Trophoblast cell (in vitro differentiated cells and primary cell): ENCODE measurements around the gene IFT27.
A peak's percentile ranks its signal among the peaks of the same experiment; 100 is the strongest.

Experiments
- DNase-seq, 2 donors: peaks; one replicate each; pipeline ENCODE4 v3.0.0-alpha.2; 2016
- H2AFZ ChIP-seq: 2 replicates; pipeline ENCODE4 v1.6.1; 2013; ENCODE audit warnings: low read length, moderate library complexity, mild to moderate bottlenecking; ENCODE audit not compliant: insufficient read depth, poor library complexity
- H2AK5ac ChIP-seq: 2 replicates; pipeline ENCODE4 v1.6.1; 2013; ENCODE audit warnings: mild to moderate bottlenecking, low read length
- H2BK120ac ChIP-seq: 2 replicates; pipeline ENCODE4 v1.6.1; 2013; ENCODE audit warnings: low read length, mild to moderate bottlenecking, moderate library complexity; ENCODE audit not compliant: insufficient read depth, poor library complexity
- H2BK12ac ChIP-seq: 2 replicates; pipeline ENCODE4 v1.6.1; 2013; ENCODE audit warnings: mild to moderate bottlenecking, low read length, moderate library complexity
- H2BK5ac ChIP-seq: 2 replicates; pipeline ENCODE4 v1.6.1; 2013; ENCODE audit warnings: low read length, low read depth, moderate library complexity, mild to moderate bottlenecking; ENCODE audit not compliant: poor library complexity
- H3K14ac ChIP-seq: 2 replicates; pipeline ENCODE4 v1.6.1; 2013; ENCODE audit warnings: mild to moderate bottlenecking, low read length
- H3K18ac ChIP-seq: 2 replicates; pipeline ENCODE4 v1.6.1; 2013; ENCODE audit warnings: mild to moderate bottlenecking, low read length
- H3K23ac ChIP-seq: 2 replicates; pipeline ENCODE4 v1.6.1; 2013; ENCODE audit warnings: low read length
- H3K27ac ChIP-seq: 2 replicates; pipeline ENCODE4 v1.5.1; 2013; ENCODE audit warnings: low read depth, mild to moderate bottlenecking, inconsistent platforms, low read length, moderate library complexity
- H3K27me3 ChIP-seq: 2 replicates; pipeline ENCODE4 v1.6.1; 2013; ENCODE audit warnings: inconsistent platforms, mild to moderate bottlenecking, low read length, moderate library complexity; ENCODE audit not compliant: insufficient read depth
- H3K36me3 ChIP-seq, 2 experiments: 1 replicate in 1 of 2; 2 replicates in 1 of 2; pipeline ENCODE4 v1.6.1; 2013; ENCODE audit warnings: low read length in 2 of 2, mild to moderate bottlenecking in 2 of 2, moderate library complexity in 1 of 2; ENCODE audit not compliant: insufficient read depth in 2 of 2, control insufficient read depth in 1 of 2
- H3K4ac ChIP-seq: 2 replicates; pipeline ENCODE4 v1.6.1; 2013; ENCODE audit warnings: low read depth, mild to moderate bottlenecking, low read length, moderate library complexity
- H3K4me1 ChIP-seq, 2 experiments: 1 replicate in 1 of 2; 2 replicates in 1 of 2; pipeline ENCODE4 v1.6.1; 2013; ENCODE audit warnings: low read length in 2 of 2, mild to moderate bottlenecking in 2 of 2, moderate library complexity in 1 of 2; ENCODE audit not compliant: insufficient read depth in 2 of 2, control insufficient read depth in 1 of 2
- H3K4me2 ChIP-seq: 2 replicates; pipeline ENCODE4 v1.6.1; 2013; ENCODE audit warnings: inconsistent platforms, mild to moderate bottlenecking, low read length, moderate library complexity
- H3K4me3 ChIP-seq: 2 replicates; pipeline ENCODE4 v1.5.1; 2013; ENCODE audit warnings: mild to moderate bottlenecking, low read depth, low read length, inconsistent platforms
- H3K79me1 ChIP-seq: one replicate; pipeline ENCODE4 v1.6.1; 2013; ENCODE audit warnings: low read length
- H3K79me2 ChIP-seq: 2 replicates; pipeline ENCODE4 v1.6.1; 2013; ENCODE audit warnings: low read length, mild to moderate bottlenecking; ENCODE audit not compliant: control insufficient read depth, insufficient read depth, poor library complexity
- H3K9ac ChIP-seq: 2 replicates; pipeline ENCODE4 v1.6.1; 2013; ENCODE audit warnings: mild to moderate bottlenecking, low read length
- H3K9me3 ChIP-seq: 2 replicates; pipeline ENCODE4 v1.6.1; 2013; ENCODE audit warnings: low read depth, mild to moderate bottlenecking, control low read depth, inconsistent platforms, low read length; ENCODE audit not compliant: insufficient read depth
- H4K12ac ChIP-seq: 2 replicates; pipeline ENCODE4 v1.6.1; 2013; ENCODE audit warnings: low read depth, mild to moderate bottlenecking, low read length, moderate library complexity
- H4K8ac ChIP-seq: 2 replicates; pipeline ENCODE4 v1.6.1; 2013; ENCODE audit warnings: low read depth, mild to moderate bottlenecking, low read length, moderate library complexity
- H4K91ac ChIP-seq: one replicate; pipeline ENCODE4 v1.6.1; 2013; ENCODE audit warnings: low read depth, mild to moderate bottlenecking, low read length, moderate library complexity
- WGBS: extraction: QIAGEN DNeasy Blood & Tissue Kit; methylation state at CpG from one replicate; pipeline ENCODE4 v1.1.7; 2013; ENCODE audit warnings: missing lambda C conversion rate; ENCODE audit not compliant: insufficient read length, insufficient coverage; ENCODE audit errors: extremely low coverage; 5-methylcytosine and 5-hydroxymethylcytosine counted together

The IFT27 gene

DNA sequence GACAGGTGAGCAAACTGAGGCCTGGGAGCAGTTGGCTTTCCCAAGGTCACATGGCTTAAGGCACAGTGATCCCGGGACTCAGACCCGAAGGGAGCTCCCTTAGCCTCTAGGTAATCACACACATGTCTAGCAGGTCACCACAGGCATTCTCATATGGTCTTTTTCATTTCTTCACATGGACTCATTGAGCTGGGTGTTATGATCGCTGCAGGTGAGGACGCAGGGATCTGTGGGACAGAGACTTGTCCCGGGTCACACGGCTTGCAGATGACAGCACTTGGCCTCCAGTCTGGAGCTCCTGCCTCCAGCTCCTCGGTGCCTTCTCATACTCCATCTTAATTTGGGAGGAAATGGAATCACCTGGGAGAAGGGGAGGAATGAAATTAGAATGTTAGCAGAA, 48.8 kb downstream of the IFT27 start:
- Histone ChIP-seq H2BK120ac (no peak overlapping the region), H3K23ac (no peak overlapping the region), H3K4ac (no peak overlapping the region), H3K14ac (no peak overlapping the region), H3K18ac (no peak overlapping the region), H2BK12ac (no peak overlapping the region), H4K91ac (no peak overlapping the region), H3K4me1 (no peaks in the 10 kb centered on the region), H3K4me3 (no peak overlapping the region), H3K36me3 (no peaks in the 10 kb centered on the region), H3K4me2 (no peak overlapping the region), H3K79me1 (no peaks in the 10 kb centered on the region), H4K8ac (no peak overlapping the region), H2BK5ac (no peak overlapping the region), H3K9ac (no peak overlapping the region), H3K9me3 (peaks cover 3% of the 10 kb centered on the region), H2AFZ (no peak overlapping the region), H2AK5ac (no peak overlapping the region), H3K27ac (no peak overlapping the region), H4K12ac (no peak overlapping the region), H3K79me2 (no peaks in the 10 kb centered on the region), H3K27me3 (no peaks in the 10 kb centered on the region)
- no CpG with 5 or more reads among the region's 7 CpGs for WGBS
- no peak for DNase-seq

DNA sequence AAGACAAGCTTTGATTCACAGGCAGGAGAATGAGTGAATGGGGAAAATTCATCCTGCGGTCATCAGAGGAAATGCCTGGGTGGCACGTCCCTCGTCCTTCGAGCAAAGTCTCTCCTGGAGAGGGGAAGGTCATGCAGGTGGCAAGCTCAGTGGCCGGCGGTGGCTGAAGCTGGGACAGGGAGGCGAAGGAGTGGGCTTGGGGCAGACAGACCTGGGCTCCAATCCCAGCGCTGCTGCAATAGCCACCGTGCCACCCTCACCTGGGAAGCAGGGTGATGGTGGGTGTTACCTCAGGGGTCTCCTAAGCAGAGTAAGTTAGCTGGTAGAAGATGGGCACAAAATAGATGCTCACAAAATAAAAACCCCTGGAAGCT, 49.9 kb downstream of the IFT27 start:
- no peak overlapping the region for H4K91ac ChIP-seq
- H3K27ac ChIP-seq = no peak overlapping the region
- no peaks in the 10 kb centered on the region for H3K79me2 ChIP-seq
- no peak overlapping the region for H2BK12ac ChIP-seq
- no peak overlapping the region for H2BK120ac ChIP-seq
- H3K23ac ChIP-seq = no peak overlapping the region
- no peak for DNase-seq
- H3K79me1 ChIP-seq = no peaks in the 10 kb centered on the region
- no peaks in the 10 kb centered on the region for H3K27me3 ChIP-seq
- no peak overlapping the region for H3K18ac ChIP-seq
- H2AFZ ChIP-seq = no peak overlapping the region
- H2AK5ac ChIP-seq = no peak overlapping the region
- peaks cover 3% of the 10 kb centered on the region for H3K9me3 ChIP-seq
- WGBS = no CpG with 5 or more reads among the region's 9 CpGs
- H2BK5ac ChIP-seq = no peak overlapping the region
- no peaks in the 10 kb centered on the region for H3K4me1 ChIP-seq
- H3K4ac ChIP-seq = no peak overlapping the region
- H3K14ac ChIP-seq = no peak overlapping the region
- H3K4me2 ChIP-seq = no peak overlapping the region
- no peak overlapping the region for H4K8ac ChIP-seq
- no peak overlapping the region for H4K12ac ChIP-seq
- H3K9ac ChIP-seq = no peak overlapping the region
- H3K4me3 ChIP-seq = no peak overlapping the region
- H3K36me3 ChIP-seq = no peaks in the 10 kb centered on the region

DNA sequence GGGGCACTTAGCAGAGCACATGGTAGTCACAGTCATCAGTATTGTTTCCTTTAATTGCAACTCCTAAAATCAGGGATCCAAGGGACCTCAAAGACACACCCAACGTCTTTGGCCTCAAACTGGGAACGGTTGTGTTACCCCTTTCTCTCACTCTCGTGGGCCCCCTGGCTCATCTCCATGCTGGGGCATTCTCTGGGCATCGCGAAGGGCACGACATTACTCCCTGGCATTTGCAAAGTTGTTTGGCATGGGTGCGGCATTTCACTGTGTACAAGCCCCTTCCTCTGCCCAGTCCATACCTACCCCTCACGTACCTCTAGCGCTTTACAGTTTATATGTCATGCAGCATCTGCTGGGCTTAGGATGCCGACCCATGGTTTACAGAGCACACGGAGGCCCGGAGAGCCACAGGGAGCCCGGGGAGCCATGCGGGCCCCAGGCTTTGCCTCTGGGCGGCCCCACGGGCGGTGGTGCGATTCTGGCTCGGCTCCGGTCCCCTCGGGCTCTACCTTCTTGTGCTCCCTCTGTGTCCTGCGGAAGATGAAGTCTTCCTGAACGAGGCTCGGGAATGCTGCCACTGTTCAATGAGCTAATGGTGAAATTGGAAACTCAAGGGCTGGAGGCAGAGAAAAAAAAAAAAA, 50.4 kb downstream of the IFT27 start:
- Histone ChIP-seq H2BK120ac (no peak overlapping the region), H4K12ac (no peak overlapping the region), H3K27me3 (no peaks in the 10 kb centered on the region), H3K18ac (no peak overlapping the region), H3K9me3 (peaks cover 3% of the 10 kb centered on the region), H4K8ac (no peak overlapping the region), H2BK5ac (no peak overlapping the region), H4K91ac (no peak overlapping the region), H2AK5ac (no peak overlapping the region), H3K36me3 (no peaks in the 10 kb centered on the region), H3K4me1 (no peaks in the 10 kb centered on the region), H3K79me1 (no peaks in the 10 kb centered on the region), H3K79me2 (no peaks in the 10 kb centered on the region), H3K9ac (no peak overlapping the region), H2BK12ac (no peak overlapping the region), H3K23ac (no peak overlapping the region), H3K14ac (no peak overlapping the region), H3K4me2 (no peak overlapping the region), H2AFZ (no peak overlapping the region), H3K4ac (no peak overlapping the region), H3K27ac (no peak overlapping the region), H3K4me3 (no peak overlapping the region)
- WGBS = no CpG with 5 or more reads among the region's 24 CpGs
- DNase-seq = peak in 1 of 2 donors; percentile 16

DNA sequence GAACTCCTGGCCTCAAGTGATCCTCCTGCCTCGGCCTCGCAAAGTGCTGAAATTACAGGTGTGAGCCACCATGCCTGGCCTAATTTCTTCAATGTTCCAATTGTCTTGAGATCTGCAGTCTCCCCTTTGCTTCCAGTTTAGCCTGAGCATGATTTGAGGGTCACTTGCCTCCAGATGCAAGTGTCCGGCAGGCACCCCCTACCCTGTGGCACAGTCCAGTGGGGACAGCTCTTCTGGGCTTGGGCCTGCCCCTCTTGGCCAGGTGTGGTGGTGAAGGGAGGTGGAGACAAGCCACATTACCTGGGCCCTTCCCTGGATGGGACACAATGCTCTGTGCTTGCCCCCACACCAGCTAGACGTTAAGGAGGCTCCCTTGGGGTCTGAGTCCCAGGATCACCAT, 51.1 kb downstream of the IFT27 start:
- H3K4ac ChIP-seq = no peak overlapping the region
- no peak overlapping the region for H3K9ac ChIP-seq
- no peaks in the 10 kb centered on the region for H3K36me3 ChIP-seq
- no CpG with 5 or more reads among the region's 4 CpGs for WGBS
- H3K9me3 ChIP-seq = peaks cover 3% of the 10 kb centered on the region
- H4K91ac ChIP-seq = no peak overlapping the region
- no peak overlapping the region for H3K14ac ChIP-seq
- H3K4me3 ChIP-seq = no peak overlapping the region
- no peak overlapping the region for H2AK5ac ChIP-seq
- no peak overlapping the region for H4K8ac ChIP-seq
- no peaks in the 10 kb centered on the region for H3K4me1 ChIP-seq
- no peak overlapping the region for H2AFZ ChIP-seq
- H2BK12ac ChIP-seq = no peak overlapping the region
- no peak overlapping the region for H3K27ac ChIP-seq
- no peak overlapping the region for H2BK120ac ChIP-seq
- no peaks in the 10 kb centered on the region for H3K79me1 ChIP-seq
- H3K27me3 ChIP-seq = no peaks in the 10 kb centered on the region
- no peak for DNase-seq
- H3K23ac ChIP-seq = no peak overlapping the region
- H3K4me2 ChIP-seq = no peak overlapping the region
- no peak overlapping the region for H3K18ac ChIP-seq
- H2BK5ac ChIP-seq = no peak overlapping the region
- no peaks in the 10 kb centered on the region for H3K79me2 ChIP-seq
- H4K12ac ChIP-seq = no peak overlapping the region
